ENCODE measurements around the gene UHMK1.
"Not testable (repeated sequence)": the region's sequence is repeated elsewhere in the genome, so short reads cannot be mapped to it uniquely, and the experiment has no call there.

UHMK1 gene, protein sequence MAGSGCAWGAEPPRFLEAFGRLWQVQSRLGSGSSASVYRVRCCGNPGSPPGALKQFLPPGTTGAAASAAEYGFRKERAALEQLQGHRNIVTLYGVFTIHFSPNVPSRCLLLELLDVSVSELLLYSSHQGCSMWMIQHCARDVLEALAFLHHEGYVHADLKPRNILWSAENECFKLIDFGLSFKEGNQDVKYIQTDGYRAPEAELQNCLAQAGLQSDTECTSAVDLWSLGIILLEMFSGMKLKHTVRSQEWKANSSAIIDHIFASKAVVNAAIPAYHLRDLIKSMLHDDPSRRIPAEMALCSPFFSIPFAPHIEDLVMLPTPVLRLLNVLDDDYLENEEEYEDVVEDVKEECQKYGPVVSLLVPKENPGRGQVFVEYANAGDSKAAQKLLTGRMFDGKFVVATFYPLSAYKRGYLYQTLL

DNA sequence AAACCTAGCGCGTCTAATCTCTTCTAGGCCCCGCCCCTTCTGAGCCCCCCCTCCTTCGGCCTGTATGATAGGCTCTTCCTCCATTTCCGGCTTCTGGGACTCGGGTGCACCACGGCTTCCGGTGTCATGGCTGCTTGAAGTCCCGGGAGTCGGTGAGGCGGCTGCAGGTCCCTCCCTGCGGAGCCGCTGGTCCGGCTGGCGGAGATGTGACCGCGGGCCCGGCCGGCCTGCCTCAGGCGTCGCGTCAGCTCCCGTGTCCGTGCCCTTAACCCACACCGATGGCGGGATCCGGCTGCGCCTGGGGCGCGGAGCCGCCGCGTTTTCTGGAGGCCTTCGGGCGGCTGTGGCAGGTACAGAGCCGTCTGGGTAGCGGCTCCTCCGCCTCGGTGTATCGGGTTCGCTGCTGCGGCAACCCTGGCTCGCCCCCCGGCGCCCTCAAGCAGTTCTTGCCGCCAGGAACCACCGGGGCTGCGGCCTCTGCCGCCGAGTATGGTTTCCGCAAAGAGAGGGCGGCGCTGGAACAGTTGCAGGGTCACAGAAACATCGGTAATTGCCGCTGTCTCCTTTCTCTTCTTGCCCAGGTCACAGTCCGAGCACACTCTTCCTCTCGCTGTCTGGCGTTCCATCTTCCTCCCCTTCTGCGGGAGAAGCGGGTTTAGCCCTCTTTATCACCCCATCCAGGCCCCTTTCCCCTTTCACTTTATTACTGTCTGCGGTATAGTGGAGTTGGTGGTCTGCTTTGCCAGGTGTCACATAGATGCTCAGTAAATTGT is at the start of gene UHMK1:
TSS of gene UHMK1 (plus strand) at position 96 of the 773 bp plus-strand sequence. CDS start at position 279, 183 bp downstream.
- DNase-seq, result peak; percentile 97 to 99

DNA sequence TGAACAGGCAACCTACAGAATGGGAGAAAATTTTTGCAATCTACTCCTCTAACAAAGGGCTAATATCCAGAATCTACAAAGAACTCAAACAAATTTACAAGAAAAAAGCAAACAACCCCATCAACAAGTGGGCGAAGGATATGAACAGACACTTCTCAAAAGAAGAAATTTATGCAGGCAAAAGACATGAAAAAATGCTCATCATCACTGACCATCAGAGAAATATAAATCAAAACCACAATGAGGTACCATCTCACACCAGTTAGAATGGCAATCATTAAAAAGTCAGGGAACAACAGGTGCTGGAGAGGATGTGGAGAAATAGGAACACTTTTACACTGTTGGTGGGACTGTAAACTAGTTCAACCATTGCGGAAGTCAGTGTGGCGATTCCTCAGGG is 43.3 kb upstream of the UHMK1 start:
- DNase-seq, result not testable (repeated sequence)

DNA sequence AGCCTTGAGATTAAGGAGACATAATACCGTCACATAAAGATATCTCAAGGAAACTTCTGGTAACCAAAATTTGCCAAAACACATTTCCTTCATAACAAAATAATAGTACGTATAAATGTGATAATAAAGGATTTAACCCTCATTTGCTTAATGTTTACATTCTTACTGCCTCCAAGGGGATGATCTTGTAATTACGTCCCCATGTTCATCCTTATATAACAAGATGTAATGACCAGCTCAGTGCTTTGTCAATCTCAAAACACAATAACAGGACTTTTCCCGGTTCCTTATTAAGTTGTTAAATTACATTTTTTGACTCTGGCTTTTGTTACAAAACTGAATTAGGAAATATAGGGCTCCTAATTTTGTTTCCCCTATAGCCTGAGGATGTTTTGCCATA is 41.3 kb upstream of the UHMK1 start:
- DNase-seq, result no peak

DNA sequence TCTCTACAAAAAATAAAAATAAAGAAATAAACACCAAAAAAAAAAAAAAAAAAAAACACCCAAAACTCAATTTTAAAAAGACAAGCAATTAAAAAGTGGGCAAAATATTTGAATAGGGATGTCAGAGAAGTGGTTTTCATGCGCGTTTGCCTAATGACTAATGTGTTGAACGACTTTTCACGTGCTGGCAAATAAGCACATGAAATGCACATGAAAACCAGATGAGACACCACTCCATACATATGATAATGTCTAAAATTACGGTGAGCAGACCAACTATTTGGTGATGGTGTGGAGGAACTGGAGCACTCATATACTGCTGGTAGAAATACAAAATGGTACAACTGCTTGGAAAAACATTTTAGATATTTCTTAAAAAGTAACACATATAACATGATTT is 39.4 kb upstream of the UHMK1 start:
- no peak for DNase-seq

DNA sequence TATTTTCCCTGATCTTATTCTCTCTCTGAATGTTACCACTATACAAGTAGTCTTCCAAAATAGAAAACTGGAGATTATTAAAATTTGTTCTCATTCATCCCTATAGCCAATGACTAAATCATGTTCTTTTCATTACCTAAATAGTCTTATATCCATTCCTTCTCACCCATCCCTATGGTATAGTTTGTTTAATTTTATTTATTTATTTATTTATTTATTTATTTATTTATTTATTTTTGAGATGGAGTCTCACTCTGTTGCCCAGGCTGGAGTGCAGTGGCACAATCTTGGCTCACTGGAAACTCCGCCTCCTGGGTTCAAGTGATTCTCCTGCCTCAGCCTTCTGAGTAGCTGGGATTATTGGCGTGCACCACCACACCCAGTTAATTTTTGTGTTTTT is 35.2 kb upstream of the UHMK1 start:
- DNase-seq, result not testable (repeated sequence)

DNA sequence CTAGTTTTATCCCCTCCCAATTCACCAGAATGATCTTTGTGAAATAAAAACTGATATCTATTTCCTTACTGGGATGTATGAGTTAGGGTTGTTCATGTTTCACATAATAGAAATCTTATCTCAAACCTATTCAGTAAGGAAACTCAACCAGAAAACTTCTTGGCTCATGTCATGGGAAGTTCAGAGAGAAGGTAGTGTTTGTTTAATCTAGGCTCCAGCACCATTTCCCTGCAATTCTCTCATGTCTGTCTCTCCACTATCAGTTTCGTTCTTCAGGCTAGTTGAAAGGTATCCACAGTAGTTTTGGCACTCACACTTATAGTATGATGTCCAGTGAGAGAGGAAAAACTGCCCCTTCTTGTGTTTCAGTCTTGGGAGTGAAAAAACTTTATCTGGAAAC is 34.6 kb upstream of the UHMK1 start:
- no peak for DNase-seq

DNA sequence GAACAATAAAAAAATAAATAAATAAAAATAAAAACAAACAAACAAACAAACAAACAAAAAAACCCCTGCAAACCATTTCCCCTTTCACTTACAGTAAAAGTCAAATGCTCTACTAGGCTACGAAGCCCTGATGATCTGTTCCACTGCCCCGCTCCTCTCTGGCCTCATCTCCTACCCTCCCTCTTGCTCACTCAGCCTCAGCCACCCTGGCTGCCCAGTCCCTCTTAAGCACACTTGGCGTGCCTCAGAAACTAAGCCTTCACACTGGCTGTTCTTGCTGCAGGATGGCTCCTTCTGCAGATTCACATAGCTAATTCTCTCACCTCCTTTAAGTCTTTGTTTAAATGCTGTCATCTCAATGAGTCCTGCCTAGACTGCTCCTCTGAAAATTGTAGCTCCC is 30.8 kb upstream of the UHMK1 start:
- no peak for DNase-seq

DNA sequence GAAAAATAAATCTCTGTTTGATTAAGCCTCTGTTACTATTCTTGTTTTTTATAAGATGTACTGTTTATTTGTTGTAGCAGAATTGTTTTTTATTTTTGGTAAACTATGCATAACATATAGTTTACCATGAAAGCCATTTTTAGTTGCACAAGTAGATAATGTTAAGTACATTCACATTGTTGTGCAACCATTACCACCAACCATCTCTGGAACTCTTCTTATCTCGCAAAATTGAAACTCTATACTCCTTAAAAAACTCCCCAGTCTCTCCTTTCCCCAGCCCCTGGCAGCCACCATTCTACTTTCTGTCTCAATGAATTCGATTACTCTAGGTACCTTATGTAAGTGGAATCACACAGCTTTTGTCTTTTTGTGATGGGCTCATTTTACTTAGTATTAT is 27.4 kb upstream of the UHMK1 start:
- no peak for DNase-seq

DNA sequence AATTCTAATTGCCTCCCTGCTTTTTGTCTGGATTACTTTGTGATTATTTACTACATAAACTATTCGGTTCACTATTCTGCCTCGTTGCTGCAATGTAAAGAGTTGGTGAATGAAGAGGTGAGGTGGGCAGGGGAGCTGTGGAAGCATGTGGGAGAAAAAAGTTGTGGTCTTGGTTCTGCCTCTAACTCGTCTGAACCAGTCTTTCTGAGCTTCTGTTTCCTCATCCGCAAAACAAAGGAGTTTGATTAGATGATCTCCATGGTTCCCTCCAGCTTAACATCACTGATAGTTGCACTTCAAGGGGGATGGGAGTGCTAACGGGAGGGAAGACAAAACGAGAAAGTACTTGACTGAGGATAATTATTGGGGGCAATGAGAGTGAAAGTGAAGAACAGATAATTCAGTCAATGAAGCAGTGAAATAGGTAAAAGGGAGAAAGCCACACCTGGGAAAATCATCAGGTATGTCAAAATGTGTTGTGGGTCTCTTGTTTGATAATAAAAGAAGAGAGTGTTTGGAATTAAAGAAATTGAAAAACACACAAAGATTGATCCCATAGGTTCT is 26.2 kb upstream of the UHMK1 start:
- no peak for DNase-seq

DNA sequence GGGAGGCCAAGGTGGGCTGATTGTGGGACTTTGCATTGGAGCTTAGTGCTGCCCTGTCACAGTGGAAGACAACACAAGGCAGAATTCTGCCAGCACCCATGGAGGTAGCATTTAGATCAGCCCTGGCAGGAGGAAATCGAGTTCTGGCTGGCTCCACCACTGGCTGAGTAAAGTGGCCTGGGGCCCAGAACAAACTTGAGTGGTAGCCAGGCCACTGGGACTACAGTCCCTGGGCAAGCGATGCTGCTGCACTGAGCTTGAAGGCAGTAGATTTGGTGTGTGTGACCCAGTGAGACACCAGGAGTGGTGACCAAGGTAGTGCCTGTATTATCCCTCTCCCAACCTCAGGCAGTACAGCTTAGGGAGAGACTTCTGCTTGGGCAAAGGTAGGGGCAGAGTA is 22.5 kb upstream of the UHMK1 start:
- DNase-seq, result no peak

DNA sequence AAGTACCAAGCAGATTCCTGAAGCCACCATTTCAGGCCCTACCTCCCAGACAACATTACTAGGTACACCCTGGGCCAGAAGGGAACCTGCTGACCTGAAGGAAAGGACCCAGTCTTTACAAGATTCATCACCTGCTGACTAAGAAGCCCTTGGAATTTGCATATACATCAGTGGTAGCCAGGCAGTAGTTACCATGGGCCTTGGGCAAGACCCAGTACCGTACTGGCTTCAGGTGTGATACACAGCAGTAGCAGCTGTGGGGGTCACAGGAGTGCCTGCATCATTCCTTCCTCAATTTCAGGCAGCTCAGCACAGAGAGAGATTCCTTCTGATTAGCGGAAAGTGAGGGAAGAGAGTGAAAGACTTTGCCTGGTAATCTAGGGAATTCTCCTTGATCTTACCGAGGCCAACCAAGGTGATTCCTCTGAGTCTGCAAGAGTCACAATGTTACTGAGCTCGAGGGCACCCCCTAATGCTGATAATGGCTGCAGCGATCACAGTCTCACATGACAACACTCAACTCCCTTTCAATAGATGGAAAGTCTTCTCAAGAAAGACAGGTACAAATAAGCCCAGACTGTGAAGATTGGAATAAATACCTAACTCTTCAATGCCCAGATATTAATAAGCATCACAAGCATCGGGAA is 22.0 kb upstream of the UHMK1 start:
- DNase-seq, result peak in 1 of 2 experiments; percentile 17

DNA sequence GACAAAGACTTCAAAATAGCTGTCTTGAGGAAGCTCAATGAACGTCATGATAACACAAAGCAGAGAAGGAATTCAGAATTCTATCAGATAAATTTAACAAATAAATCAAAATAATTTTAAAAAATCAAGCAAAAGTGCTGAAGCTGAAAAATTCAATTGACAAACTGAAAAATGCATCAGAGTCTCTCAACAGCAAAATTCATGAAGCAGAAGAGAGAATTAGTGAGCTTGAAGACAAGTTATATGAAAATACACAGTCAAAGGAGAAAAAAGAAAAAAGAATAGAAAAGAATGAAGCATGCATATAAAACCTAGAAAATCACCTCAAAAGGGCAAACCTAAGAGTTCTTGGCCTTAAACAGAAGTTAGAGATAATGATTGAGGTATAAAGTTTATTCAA is 21.0 kb upstream of the UHMK1 start:
- no peak for DNase-seq

DNA sequence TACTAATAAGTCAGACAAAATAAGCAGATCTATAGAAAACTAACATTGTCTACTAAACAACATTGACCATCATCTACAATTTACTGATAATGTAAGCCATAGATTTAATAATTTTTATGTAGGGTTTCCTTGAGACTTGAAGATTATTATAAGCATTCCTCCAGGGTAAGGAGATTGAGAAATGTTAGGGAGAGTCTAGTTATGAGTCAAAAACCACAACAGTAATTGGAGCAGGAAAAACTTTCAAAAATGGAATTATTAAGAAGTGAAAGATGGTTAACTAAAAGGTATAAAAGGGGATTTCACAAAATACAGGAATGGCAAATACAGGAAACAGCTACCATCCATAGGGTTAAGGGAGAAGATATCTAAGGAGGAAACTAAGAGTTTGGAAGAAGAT is 12.4 kb upstream of the UHMK1 start:
- DNase-seq, result no peak

DNA sequence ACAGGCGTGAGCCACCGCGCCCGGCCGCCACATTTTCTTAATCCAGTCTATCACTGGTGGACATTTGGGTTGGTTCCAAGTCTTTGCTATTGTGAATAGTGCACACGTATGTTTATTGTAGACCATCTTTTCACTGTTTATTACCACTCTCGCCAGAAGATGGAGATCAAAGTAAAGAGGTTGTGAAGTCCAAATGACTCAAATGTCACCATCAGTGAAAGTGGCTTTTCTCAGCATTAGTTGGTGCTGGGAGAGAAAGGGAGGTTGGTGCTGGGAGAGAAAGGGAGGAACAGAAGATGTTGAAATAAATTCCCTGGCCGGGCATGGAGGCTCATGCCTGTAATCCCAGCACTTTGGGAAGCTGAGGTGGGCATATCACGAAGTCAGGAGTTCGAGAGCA is 10.4 kb upstream of the UHMK1 start:
- DNase-seq, result no peak

DNA sequence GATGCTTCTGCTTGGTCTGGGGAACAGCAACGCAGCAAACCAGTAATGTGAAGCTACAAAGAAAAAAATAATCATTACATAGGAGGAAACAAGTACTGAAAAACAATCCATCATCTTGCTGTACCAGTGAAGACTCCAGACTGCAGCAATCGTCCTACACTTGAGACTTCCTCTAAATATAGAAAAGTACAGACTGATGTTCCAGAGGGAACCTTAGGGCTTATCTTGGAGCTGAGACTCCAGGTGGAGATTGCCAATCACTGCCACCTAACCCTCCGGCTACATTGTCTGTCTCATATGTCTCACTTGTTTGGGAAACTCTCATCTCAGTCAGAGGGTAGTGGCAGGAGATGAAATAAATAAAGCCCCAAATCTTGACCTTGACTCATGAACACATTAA is 9.4 kb upstream of the UHMK1 start:
- no peak for DNase-seq

DNA sequence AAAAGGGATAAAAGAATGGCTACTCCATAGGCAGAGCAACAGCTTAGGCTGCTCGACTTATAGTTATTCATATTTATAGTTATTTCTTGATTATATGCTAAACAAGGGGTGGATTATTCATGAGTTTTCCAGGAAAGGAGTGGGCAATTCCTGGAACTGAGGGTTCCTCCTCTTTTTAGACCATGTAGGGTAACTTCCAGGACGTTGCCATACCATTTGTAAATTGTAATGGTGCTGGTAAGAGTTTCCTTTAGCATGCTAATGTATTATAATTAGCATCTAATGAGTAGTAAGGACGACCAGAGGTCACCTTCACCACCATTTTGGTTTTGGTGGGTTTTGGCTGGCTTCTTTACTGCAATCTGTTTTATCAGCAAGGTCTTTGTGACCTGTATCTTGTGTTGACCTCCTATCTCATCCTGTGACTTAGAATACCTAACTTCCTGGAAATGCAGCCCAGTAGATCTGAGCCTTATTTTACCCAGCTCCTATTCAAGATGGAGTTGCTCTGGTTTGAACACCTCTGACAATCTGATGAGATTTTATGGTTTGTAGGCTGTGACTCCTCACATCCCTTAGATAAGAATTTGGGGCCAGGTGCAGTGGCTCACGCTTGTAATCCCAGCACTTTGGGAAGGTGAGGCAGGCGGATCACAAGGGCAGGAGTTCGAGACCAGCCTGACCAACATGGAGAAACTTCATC is 1.9 kb upstream of the UHMK1 start:
- DNase-seq, result not testable (repeated sequence)

DNA sequence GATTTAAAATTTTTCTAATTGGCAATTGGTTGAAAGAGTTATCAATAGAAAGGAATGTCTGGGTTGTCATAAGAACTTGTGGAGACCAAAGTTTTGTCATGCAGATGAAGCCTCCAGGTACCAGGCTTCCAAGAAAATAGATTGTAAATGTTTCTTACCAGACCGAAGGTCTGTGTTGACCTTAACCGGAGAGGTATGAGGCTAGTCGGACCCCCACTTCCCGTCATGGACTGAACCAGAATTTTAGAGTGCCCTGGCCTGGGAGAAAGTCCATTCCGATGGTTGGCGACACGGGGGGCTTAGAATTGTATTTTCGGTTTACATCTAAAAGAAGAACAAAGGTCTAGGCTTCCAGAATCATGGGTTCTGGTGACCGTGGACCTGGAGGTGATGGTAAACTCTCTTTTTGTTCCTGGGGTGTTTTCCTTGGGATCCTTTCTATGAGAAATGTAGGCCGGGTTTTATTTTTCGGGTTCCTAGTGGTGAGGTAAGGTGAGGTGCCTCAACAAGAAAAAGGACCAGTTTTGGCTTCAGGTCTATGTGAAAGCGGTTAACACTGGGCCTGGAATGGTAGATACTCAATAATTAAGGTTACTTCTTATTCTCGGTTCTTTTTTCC is 405 bp upstream of the UHMK1 start:
- DNase-seq, result no peak

DNA sequence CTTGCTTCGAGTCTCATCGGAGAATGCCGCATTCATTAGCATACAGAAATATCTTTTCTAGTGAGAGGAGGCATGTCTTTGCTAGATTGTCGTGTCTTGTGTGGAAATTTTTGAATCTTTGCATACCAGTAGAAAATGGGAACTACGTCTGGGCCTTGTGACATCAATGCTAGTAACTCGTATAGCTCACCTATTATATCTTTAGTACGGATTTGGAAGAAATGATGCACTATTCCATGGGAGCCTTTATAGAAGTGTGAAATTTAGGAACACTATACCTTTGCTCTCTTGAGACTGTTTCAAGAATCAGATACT is 835 bp downstream of the UHMK1 start:
- DNase-seq, result peak in 1 of 2 experiments; percentile 56

DNA sequence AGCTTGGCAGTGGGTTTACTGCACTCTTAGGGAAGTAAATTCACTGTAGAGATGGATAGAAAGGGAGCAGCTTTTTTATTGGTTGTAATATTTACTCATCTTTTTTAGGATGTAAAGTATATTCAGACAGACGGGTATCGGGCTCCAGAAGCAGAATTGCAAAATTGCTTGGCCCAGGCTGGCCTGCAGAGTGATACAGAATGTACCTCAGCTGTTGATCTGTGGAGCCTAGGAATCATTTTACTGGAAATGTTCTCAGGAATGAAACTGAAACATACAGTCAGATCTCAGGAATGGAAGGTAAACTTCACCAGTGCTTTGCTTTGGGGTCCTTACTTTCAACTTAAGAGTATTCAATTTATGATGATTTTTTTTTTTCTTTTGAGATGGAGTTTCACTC is 3.2 kb downstream of the UHMK1 start:
- DNase-seq, result no peak

DNA sequence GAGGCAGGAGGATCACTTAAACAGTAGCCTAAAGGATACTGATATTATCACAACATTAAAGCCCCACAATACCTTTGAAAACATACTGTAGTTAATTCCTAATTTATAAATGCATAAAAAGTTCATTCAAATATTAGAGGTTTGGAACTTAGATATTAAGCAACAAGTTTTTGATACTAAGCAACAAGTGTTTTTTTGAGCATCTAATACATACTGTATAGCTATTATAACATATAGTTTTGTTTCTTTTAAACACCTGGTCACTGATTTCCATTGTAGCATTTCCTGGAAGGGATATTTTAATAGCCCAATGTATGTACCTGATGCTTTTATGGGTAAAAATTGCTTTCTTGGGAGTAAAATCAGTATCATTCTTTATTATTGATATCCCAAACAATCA is 4.5 kb downstream of the UHMK1 start:
- DNase-seq, result no peak

DNA sequence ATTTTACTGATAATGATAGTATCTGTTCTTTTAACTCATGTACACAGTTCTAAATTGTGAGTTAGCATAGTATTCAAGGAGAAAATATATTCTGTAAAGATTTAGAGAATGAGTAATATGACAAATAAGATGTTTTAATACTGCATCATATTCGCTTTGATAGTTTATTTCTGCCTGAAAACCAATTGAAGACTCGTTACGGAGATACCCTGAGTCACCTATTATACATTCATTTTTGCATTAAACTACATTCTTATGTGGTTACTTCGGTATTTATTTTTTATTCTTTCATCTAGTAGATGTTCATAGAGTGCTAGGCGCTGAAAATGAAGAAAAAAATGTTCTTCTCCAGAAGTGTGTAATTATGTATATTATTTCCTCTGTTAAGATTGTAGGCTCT is 5.3 kb downstream of the UHMK1 start:
- no peak for DNase-seq

DNA sequence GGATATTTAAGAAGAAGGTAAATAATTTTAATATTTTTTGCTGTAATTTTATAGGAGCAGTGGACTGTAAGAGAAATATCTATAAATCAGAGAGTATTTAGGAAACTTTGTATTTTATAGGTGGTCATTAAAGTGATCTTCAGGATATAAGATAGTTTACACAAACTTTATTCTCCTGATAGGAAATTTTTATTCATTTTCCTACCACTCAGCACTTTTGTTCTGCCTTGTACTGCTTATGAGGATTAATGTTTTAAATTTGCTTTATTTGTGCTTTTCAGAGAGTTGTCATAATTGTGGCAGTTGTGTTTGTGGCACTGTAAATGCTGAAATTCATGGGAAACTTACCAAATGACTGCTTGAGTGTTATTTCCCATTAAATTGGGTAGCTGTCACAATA is 29.7 kb downstream of the UHMK1 start:
- no peak for DNase-seq

Data from NCI-H526 (cell line).